NCI-H774 (cell line): Measurements from ENCODE around the gene MARVELD1.
"Not testable (repeated sequence)": the region's sequence is repeated elsewhere in the genome, so short reads cannot be mapped to it uniquely, and the experiment has no call there.

ENCODE experiments used
- DNase-seq: peaks from one replicate; lab custom pipeline; 2025; lab: John Stamatoyannopoulos, UW

The MARVELD1 gene

GRCh38 chr10:97690133-97690532 lies 23.4 kb upstream of the MARVELD1 start:
- no peak for DNase-seq

- not testable (repeated sequence) for DNase-seq
Observed at GRCh38 chr10:97698072-97698655, 15.4 kb upstream of the MARVELD1 start.

DNA sequence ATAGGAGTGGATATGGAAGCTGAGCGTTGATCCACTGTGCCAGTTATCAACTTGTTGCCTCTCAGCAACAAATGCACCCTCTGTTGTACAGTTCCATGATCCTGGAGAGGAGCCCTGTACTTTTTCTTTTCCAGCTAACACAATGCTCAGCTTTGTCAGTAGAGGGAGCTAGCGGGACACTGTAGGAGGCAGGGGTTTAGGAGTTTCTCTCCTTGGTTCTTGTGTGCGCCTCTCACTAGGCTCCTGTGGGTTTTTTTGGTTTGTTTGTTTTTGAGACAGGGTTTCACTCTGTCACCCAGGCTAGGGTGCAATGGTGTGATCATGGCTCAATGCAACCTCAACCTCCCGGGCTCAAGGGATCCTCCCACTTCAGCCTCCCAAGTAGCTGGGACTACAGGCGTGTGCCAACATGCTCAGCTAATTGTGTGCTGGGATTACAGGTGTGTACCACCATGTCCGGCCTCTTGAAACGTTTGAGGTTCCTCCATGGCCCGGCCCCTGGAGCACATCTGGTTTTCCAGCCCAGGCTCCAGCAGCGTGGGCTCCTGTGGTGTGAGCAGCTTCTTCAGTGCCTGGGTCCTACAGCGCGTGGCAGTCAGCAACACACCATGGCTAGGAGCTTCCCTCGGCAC lies 12.0 kb upstream of the MARVELD1 start:
- peak; percentile 31 for DNase-seq

GRCh38 chr10:97703398-97704067 lies 10.0 kb upstream of the MARVELD1 start:
- DNase-seq, result no peak

GRCh38 chr10:97704341-97704740 lies 9.2 kb upstream of the MARVELD1 start:
- DNase-seq, result no peak

DNA sequence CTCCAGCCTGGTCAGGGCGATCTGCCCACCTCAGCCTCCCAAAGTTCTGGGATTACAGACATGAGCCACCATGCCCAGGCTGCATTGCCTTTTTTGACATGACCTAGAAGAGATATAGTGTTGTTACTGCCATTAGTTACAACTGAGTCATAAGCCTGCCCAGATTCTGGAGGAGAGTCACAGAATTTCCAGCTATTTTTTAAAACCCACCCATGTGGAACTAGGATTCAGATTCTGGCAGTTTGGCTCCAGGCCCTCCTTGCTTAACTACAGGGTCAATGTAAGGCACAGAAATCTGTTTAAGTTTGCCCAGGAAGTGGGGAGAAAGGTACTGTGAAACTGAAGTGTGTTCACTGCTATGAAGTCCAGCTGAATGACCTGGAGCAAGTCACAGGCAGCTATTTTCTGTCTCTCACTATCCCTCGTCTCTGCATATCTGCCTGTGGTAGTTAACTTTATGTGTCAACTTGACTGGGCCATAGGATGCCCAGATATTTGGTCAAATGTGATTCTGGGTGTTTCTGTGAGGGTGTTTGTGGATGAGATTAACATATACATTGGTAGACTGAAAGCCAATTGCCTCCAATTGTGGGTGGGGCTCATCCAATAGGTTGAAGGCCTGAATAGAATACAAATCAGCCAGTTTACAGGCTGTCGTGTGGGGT lies 8.4 kb upstream of the MARVELD1 start:
- DNase-seq, result no peak

GRCh38 chr10:97707134-97707861 lies 6.2 kb upstream of the MARVELD1 start:
- DNase-seq, result no peak

- no peak for DNase-seq
Observed at GRCh38 chr10:97708167-97708566, 5.4 kb upstream of the MARVELD1 start.

DNA sequence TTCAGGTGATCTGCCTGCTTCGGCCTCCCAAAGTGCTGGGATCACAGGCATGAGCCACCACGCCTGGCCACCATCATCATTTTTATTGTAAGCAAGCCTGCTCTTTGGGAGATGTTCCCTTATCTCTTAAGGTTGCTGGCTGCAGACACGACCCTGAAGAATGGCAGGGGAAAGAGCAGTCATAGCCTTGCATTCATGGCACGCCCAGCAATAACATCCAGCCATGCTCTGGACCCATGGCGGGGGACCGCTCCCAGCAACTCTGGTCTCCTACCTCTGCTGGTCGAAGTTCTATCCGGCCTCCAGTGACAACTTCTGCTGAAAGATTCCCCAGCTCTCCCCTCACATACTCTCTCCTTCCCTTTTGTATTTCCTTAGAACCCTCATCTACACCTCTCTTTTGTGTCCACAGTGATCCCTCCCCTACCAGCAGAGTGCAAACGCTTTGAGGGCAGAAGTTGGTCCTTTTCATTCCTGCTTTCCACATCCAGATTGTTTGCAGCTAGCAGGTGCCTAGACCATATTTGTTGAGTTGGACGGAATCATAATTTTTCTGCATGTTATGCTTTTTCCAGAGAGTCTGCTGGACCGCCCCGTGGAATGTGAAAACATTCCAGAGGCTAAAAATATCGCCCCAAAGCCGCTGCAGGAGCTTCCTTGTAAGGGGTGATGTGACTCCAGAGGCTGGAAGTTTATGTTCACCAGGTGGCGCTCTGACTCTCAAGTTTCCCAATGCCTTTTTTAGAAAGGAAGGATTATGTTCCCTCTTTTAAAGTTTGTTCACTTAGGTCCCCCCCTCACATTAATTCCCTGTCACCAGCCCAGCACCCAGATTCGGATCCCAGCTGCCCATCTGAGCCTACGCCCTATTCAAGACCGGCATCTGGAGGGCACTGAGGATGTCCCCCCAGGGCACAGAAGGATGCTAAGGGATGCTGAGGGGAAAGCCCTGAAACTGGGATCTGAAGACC lies 4.3 kb upstream of the MARVELD1 start:
- DNase-seq, result no peak

DNA sequence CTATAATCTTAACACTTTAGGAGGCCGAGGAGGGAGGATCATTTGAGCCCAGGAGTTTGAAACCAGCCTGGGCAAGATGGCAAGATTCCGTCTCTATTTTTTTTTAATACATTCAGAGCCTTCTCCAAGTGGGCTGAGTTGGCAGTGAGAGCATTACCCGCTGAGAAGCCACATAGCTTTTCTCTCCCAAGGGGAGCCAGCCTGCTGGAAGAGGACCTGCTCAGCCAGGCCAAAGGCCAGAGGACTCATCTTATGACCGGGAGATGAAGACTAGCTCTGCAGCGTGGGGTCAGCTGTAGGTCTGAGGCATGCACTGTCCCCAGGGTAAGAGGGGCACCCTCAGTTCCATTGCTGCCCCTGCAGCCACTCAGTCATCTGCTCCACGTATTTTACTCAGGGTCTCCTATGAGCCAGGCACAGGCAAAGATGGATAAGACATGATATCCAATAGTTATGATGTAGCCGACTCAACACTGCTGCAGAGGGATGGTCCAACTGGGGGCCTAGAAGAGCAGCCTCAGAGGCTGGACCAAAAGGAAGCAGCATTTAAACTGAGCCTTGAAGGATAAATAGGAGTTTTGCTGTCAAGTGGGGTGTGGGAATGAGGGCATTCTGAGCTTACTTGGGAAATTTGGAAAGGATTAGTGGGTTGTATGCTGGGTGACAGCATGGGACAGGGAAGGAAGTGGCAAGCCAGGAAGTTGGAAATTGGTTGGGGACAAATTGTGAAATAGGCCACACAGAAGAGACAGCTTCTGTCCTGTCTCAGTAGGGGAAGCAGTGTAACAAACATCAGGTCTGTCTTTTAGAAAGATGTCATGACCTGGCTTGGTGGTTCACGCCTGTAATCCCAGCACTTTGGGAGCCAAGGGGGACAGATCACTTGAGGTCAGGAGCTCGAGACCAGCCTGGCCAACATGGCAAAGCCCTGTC lies 1.6 kb upstream of the MARVELD1 start:
- no peak for DNase-seq

GRCh38 chr10:97713826-97714400 lies 383 bp downstream of the MARVELD1 start:
- DNase-seq, result no peak

DNA sequence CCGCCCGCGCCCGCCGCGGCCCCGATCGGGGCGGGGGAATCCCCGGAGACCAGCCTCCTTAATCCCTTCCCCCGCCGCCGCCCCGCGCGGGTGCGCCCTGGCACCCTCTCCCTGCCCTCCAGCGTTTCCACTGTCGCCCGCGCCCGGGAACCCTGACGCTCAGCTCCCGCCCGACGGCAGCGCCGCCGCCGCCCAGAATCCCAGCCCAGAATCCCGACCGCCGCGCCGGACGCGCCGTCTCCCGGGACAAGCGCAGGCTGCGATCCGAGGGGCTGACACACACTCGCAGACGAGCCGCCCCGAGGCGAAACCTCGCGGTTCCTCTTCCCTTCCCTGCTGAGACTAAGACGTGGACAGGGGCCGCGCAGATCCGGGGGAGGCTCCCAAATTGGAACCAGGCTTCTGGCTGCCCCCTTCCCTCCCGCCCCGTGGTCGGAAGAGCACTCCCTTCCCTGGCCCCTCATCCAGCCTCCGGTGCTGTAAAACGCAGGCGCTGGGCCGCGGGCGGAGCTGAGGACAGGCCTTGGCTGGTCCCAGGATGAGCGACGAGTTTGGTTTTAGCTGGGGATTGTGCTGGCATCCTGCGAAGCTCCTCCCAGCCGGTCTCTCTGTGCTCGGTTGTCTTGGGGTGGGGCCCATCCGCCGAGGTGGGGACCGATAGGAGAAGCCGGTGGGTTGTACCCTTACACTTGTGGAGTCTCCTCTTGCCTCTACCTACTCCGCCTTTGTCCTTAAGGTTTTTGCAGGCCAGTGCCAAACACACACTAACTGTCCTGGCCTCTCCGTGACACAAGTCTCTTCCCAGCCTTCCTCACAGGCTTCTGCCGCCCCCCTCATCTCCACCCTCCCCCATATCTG lies 1.1 kb downstream of the MARVELD1 start:
- no peak for DNase-seq

DNA sequence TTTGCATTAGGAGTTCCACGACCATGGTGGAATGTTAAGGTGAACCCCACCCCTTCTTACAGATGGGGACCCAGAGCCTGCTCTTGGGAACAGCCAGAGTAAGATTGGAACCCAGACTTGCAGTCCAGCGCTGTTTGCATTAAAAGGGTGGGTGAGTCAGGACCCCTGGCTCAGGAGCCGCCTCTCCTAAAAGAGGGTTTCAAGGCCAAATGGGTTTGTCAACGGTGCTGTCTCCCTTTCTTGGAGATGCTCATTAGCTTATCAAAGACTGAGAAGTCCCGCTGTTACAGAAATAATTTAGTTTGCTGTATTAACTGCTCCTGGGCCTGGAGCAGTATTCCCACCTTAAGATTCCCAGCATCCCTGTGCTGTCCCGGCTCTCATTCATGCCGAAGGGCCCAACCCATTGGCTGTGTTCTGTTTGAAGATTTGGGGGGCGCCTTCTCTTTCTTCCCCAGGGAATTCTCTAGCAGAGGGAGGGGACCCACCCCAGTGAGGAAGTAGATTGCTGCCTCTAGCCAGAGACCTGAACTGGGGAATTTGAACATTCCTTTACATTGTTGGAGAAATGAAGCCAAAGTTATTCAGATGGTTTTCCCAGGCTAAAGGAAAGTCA lies 1.8 kb downstream of the MARVELD1 start:
- DNase-seq, result no peak

DNA sequence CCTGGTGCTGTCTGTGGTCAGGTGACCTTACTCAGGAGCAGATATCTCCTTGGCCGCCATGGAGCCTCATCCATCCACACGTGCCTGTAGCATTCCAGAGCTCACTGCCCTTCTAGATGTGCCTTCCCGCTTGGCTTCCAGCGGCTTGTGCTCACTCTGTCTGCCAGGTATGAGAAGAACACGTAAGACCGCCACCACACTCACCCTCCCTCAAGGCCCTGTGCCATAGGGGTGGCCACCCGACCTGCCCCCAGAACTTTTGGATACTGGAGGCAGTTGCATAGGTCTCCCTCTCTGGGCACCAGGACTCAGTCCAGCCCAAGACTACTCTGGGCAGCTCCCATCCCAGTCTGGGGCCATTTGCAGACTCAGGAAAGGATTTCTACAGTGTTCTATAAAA lies 4.1 kb downstream of the MARVELD1 start:
- DNase-seq, result no peak

DNA sequence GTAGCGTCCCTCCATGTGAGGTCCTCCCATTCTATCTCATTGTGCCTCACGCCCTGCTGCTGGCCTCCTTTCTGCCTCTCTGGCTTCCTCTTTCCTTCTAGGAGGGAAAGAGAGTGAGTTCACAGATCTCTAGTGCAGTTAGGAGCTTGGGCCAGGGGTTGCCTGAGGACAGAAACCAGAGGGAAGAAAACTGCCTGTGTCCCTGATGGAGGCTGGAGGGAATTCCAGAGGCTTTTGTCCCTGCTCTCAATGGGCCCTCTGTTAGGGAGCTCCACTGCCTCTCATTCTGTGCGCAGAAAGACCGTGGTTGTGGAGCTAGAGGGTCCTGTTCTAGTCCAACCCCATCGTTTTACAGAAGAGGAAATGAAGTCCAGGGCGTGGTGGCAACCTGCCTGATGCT lies 4.6 kb downstream of the MARVELD1 start:
- DNase-seq, result no peak

DNA sequence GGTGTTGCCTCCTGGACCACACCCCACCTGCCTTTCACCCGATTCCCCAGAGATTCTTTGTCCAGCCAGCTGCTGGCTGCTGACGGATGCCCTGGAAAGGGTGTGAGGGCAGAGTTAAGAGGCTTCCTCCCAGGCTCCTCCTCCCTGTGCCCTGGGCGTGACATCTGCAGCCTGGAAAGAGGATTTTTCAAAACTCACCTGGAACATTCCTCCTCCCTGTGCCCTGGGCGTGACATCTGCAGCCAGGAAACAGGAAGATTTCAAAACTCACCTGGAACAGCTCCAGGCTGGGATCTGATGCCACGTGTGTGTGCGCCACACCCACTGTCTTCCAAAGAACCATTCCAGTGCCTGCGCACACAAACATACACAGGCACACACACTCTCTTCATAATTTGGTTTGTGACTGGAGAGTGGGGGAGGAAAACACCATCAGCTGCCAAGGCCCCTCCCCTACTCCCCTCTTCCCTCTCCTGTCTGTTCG lies 5.2 kb downstream of the MARVELD1 start:
- DNase-seq, result peak; percentile 26

DNA sequence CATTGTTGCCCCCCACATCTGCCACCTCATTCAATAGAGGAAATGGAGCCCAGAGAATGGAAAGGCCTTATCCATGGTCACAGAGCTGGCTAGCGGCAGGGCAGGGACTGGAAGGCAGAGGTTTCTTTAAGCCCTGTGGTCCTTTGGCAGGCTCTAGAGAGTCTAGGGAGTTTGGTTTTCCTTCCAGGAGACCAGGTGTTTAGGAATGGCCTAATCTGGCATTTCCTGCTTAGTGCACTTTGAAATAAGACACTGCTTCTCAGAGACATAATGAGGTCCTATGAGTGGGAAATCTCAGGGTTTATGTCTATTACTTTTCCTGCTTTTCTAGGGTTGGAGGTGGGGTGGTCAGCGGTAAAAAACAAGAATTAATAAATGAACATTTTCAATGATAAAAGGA lies 6.1 kb downstream of the MARVELD1 start:
- no peak for DNase-seq
